Skeletal muscle satellite cell (primary cell): ENCODE measurements around the gene TTC39A.

Source experiments
- H3K27me3 ChIP-seq: 2 replicates; pipeline ENCODE4 v1.7.0; 2013; ENCODE audit warnings: low read length; ENCODE audit not compliant: control insufficient read depth, insufficient read depth
- H3K36me3 ChIP-seq: 2 replicates; pipeline ENCODE4 v1.7.0; 2013; ENCODE audit warnings: mild to moderate bottlenecking, control low read depth, low read length; ENCODE audit not compliant: insufficient read depth
- H3K4me1 ChIP-seq: 2 replicates; pipeline ENCODE4 v1.7.0; 2013; ENCODE audit warnings: low read length; ENCODE audit not compliant: control insufficient read depth, insufficient read depth
- H3K4me2 ChIP-seq: 2 replicates; pipeline ENCODE4 v1.7.0; 2013; ENCODE audit warnings: mild to moderate bottlenecking, low read length
- H3K4me3 ChIP-seq: 2 replicates; pipeline ENCODE4 v1.7.0; 2013; ENCODE audit warnings: low read length
- H3K9ac ChIP-seq: 2 replicates; pipeline ENCODE4 v1.7.0; 2013; ENCODE audit warnings: mild to moderate bottlenecking, low read depth, low read length, moderate library complexity
- H3K9me3 ChIP-seq: replicated peaks from 2 replicates; pipeline ENCODE4 v1.7.0; 2013; ENCODE audit warnings: mild to moderate bottlenecking, control low read depth, low read length

Gene TTC39A

DNA sequence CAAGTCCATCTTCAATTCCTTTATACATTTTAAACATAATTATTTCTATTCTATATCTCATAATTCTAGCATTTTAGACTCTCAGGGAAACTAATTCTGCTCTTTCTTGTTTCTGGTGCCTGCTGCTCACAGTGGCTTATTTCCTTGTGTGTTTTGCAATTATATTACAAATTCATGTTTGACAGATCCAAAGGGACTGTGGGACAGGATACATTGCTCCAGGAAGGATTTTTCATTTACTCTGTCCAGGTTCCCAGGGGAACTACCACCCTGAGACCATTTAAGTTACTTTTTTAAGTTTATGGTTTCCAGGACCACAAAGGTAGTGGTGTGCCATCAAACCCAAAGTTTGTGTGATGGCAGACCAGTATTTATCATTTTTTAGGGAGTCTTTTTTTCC, 6.6 kb downstream of the TTC39A start:
- H3K4me3 ChIP-seq: no peak overlapping the region
- H3K36me3 ChIP-seq: no peaks in the 10 kb centered on the region
- H3K4me1 ChIP-seq: peaks cover 16% of the 10 kb centered on the region
- H3K4me2 ChIP-seq: no peak overlapping the region
- H3K9ac ChIP-seq: no peak overlapping the region
- no peaks in the 10 kb centered on the region for H3K27me3 ChIP-seq
- no peaks in the 10 kb centered on the region for H3K9me3 ChIP-seq

DNA sequence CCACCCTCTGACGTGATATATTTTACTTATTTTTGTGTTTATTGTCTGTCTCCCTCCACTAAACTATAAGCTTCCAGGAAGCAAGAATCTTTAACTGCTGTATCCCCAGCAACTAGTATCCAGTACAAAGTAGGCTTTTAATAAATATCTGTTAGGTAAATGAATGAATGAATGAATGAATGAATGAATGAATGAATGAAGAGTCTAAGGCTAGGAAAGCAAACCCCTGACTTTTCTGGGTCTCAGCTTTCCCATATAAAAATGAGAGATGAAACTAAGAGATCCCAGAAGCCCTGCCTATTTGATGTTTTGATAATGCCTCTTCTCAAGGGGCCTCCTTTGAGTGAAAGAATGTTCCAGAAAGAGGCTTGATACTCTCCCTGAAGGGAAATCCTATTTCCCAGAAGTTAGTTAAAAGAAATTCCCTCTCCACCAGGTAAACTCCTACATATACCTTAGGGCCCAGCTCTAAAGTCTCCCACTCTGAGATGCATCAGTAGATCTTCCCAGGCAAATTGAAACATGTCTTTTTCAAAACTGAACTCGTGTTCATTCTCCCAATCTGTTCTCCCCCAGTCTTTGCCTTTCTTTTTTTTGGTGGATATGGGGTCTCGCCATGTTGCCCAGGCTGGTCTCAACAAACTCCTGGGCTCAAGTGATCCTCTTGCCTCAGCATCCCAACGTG, 7.8 kb downstream of the TTC39A start:
- Histone ChIP-seq H3K4me1 (peaks cover 4% of the 10 kb centered on the region), H3K9ac (no peak overlapping the region), H3K9me3 (no peaks in the 10 kb centered on the region), H3K27me3 (no peaks in the 10 kb centered on the region), H3K4me2 (no peak overlapping the region), H3K36me3 (no peaks in the 10 kb centered on the region), H3K4me3 (no peak overlapping the region)

DNA sequence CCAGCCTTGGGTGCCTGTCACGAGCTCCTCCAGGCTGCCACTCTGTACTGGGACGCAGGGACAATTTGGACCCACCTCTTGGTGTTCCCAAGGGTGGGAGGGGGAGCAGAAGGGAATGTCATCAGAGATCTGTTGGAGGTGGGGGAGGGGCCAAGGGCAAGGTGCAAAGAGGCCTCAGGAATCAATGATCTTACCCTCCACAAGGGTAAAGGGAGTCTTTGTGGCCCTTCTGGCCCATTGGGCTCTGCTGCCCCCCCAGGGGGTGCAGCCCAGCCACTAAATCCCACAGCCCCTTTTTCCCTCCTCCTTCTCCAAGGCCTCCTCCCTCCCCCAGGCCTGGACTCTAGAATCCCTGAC, 8.5 kb downstream of the TTC39A start:
- H3K9ac ChIP-seq: no peak overlapping the region
- no peaks in the 10 kb centered on the region for H3K4me1 ChIP-seq
- no peak overlapping the region for H3K4me3 ChIP-seq
- no peaks in the 10 kb centered on the region for H3K27me3 ChIP-seq
- no peaks in the 10 kb centered on the region for H3K9me3 ChIP-seq
- H3K36me3 ChIP-seq: no peaks in the 10 kb centered on the region
- no peak overlapping the region for H3K4me2 ChIP-seq

DNA sequence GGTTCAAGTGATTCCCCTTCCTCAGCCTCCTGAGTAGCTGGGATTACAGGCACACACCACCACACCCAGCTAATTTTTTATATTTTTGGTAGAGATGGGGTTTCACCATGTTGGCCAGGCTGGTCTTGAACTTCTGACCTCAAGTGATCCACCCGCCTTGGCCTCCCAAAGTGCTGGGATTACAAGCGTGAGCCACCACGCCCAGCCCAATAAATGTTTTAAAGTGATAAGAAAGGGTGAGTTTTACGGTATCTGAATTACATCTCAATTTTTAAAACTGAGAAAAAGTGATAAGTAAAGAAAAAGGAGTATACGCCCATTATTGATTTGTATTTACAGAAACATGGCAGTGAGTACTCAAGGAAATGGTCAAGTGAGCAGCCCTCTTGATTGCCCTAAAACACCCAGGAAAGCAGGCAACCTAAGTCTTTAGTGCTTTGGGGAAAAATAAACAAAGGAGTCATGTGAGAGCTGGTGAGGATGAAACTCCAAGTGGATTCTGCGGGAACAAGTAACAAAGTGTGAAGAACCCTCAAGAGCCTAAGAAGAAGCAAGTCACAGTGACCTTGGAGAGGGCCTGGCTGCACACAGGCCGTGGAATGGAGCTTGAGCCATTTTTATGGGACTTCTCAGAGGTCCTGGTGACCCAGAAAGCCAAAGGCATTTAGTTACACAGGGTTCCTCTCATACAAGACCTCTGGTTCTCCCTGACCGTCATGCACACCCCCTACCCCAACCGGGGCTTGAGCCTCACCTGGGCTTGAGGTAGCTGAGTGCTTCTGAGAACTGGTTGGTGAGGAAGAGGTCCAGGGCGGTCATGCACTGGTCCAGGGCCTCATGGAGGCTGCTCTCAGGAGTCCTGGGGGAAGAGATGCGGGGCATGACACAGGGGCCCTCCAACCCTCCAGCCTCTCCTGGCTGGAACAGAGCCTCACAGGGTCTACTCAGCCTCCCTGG, 9.1 kb downstream of the TTC39A start:
- no peak overlapping the region for H3K9ac ChIP-seq
- H3K36me3 ChIP-seq: no peaks in the 10 kb centered on the region
- H3K4me1 ChIP-seq: no peaks in the 10 kb centered on the region
- no peak overlapping the region for H3K4me3 ChIP-seq
- H3K9me3 ChIP-seq: no peaks in the 10 kb centered on the region
- no peak overlapping the region for H3K4me2 ChIP-seq
- H3K27me3 ChIP-seq: no peaks in the 10 kb centered on the region

DNA sequence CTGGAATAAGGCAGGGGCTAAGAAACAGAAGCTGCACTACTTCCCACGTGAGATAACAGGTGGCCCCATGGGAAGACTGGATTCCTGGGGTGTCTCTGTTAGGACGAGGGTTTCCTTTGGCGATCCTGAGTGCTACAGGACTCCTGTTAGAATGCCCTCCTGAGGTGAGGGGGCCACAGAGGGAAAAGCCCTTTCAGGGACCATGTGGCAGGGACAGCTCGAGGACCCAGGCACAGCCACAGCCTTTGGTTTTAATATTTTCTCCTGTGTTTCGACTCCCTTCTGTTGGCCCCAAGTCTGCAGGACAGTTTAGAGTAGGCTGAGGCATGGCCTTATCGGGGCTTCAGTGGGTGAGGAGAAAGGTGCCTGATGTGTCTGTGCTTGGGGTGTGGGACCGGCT, 12.6 kb downstream of the TTC39A start:
- H3K4me2 ChIP-seq: no peak overlapping the region
- H3K36me3 ChIP-seq: no peaks in the 10 kb centered on the region
- H3K27me3 ChIP-seq: no peaks in the 10 kb centered on the region
- H3K9me3 ChIP-seq: no peaks in the 10 kb centered on the region
- H3K4me1 ChIP-seq: peaks cover 12% of the 10 kb centered on the region
- H3K4me3 ChIP-seq: no peak overlapping the region
- no peak overlapping the region for H3K9ac ChIP-seq

DNA sequence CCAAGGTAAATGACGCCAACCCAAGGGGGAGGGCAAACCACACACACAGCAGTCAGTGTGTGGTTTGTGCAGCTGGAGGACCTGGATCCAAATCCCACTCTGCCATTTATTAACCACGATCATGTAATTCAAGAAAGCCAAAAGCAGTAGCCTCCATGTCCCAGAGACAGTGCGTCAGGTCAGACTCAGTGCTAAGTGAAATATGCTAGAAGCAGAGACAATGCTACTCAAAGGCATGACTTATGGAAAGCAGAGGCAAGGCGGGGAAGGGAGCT, 13.6 kb downstream of the TTC39A start:
- Histone ChIP-seq H3K4me1 (peaks cover 12% of the 10 kb centered on the region), H3K9ac (no peak overlapping the region), H3K27me3 (no peaks in the 10 kb centered on the region), H3K4me2 (no peak overlapping the region), H3K36me3 (no peaks in the 10 kb centered on the region), H3K4me3 (no peak overlapping the region), H3K9me3 (no peaks in the 10 kb centered on the region)

DNA sequence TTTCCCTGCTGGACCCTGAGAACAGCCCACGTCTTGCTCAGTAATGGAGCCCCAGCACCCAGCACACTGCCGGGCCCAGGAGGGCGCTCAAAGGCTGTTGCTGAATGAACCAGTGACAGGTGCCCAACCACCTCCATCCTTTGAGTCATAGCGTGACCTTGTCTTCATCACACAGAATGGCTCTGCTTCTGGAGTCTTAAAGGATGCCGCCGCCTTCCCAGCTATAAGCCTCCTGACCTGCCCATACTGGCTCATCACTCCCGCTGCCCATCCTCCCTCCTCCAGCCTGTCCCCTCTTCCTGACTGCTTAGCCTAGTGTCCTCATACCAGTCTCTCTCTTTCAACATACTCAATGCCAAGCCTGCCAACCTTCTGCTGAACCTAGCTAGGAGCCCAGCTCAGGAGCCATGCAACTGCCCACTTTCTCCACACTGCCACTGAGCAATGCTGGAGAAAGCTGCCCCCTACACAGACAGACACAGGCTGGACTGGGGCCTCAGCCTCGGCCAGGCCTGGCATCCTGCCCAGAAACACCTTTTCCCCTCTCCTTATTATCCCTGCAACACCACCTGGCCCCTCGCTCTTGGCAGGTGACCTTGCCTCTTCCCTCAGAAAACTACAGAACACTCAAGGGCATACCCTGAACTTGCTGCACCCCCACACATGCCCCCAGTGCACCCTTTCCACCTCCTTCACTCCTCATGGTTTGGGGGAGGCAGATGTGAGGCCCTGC, 14.1 kb downstream of the TTC39A start:
- no peak overlapping the region for H3K4me2 ChIP-seq
- no peaks in the 10 kb centered on the region for H3K27me3 ChIP-seq
- H3K9ac ChIP-seq: no peak overlapping the region
- peaks cover 12% of the 10 kb centered on the region for H3K4me1 ChIP-seq
- H3K9me3 ChIP-seq: no peaks in the 10 kb centered on the region
- H3K4me3 ChIP-seq: no peak overlapping the region
- no peaks in the 10 kb centered on the region for H3K36me3 ChIP-seq

DNA sequence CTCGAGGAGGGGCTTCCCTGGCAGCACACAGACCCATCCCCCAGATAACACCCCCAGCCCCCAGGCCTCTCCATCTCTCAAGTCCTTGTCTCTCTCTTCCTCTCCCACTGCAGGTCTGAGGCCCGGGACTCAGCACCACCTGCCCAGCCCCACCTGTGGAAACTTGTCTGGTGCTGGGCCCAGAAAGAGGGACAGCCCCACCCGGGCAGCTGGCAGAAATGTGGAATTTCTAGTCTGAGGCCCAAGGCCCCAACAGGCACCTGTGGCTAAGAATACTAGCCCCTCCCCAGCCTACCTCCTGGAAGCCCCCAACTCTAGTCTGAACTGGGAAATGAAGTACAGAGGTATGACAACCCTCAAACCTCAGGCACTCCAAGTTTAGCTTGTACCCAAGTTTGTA, 15.4 kb downstream of the TTC39A start:
- Histone ChIP-seq H3K4me2 (no peak overlapping the region), H3K27me3 (no peaks in the 10 kb centered on the region), H3K9ac (no peak overlapping the region), H3K4me3 (no peak overlapping the region), H3K36me3 (no peaks in the 10 kb centered on the region), H3K9me3 (no peaks in the 10 kb centered on the region), H3K4me1 (peaks cover 12% of the 10 kb centered on the region)

DNA sequence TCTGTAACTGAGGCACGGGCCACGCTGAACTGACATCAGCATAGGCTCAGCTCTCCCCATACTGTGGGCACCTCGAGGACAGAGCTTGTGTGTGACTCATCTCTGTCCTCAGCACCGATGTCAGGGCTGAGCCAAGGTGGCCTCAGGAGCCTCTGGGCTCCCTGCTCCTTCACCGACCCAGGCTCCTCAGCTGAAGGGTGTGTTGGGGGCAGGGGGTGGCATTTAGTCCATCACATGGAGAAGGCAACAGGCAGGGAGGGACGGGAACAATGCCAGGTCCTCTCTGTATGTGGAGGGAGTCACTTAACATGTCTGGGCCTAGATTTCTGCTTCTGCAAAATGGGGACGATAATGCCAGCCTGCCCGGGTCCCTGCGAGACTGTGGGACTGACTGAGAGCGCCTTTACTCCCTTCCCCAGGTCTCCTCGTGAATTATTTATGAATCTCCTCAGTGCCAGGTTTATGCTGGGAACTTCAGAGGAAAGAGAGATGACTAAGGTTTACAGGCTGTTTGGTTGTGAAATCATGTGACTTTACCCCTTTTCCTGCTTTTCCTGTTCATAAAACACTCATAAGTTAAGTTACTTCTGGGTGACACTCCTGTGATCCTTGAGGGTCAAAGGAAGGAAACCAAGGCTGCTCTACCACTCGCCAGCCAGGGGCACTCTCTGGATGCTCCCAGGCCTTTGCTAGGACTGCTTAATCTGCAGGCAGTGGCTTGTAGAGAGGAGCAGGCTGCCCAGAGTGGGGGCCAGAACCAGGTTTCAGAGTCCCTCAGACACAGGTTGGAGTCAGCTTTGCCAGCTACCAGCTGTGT, 16.2 kb downstream of the TTC39A start:
- Histone ChIP-seq H3K4me3 (no peak overlapping the region), H3K36me3 (no peaks in the 10 kb centered on the region), H3K4me1 (peaks cover 12% of the 10 kb centered on the region), H3K9ac (peak overlapping the region; percentile 40), H3K4me2 (peak overlapping the region; percentile 15), H3K9me3 (no peaks in the 10 kb centered on the region), H3K27me3 (no peaks in the 10 kb centered on the region)

DNA sequence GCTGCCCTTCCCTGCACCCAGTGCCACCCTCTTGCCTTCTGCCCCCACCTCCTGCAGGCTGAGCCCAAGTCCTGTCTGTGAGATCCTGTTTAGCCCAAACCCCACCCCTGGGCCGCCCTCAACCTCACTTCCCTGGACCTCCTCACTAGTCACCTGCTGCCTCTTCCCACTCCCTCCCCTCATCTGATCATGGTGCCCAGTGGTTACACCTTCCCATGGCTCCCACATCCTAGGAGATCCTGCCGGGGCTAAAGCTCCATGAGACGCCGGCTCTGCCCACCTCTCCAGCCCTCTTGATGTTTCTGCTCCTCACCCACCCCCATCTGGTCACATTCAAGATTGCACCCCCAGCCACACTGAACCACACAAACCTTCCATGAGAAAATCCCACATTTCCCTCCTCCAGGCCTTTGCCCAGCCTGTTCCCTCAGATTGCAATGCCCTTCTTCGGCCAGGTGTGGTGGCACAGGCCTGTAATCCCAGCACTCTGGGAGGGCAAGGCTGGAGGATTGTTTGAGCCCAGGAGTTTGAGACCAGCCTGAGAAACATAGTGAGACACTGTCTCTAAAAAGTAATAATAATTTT, 17.0 kb downstream of the TTC39A start:
- no peak overlapping the region for H3K4me3 ChIP-seq
- peak overlapping the region; percentile 40 for H3K9ac ChIP-seq
- H3K36me3 ChIP-seq: no peaks in the 10 kb centered on the region
- peaks cover 12% of the 10 kb centered on the region for H3K4me1 ChIP-seq
- H3K4me2 ChIP-seq: no peak overlapping the region
- no peaks in the 10 kb centered on the region for H3K9me3 ChIP-seq
- H3K27me3 ChIP-seq: no peaks in the 10 kb centered on the region

DNA sequence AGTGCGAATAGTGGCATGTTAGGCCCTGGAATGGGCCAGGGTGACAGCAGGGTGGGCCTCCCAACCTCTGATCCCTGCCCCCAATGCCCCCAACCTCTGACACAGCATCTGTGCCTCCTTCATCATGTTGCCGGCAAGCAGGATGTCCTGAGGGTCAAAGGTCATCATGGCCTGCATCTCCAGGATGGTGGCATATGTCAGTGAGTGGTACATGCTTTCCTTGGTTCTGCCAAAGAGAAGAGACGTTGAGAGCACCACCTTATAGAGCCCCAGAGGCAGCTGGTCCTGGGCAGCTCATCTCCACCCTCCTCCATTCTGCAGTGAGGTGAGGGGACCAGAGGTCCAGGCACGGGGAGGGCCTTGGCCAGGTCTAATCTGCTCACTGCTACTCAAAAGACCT, 17.6 kb downstream of the TTC39A start:
- Histone ChIP-seq H3K27me3 (no peaks in the 10 kb centered on the region), H3K9ac (no peak overlapping the region), H3K4me2 (no peak overlapping the region), H3K9me3 (no peaks in the 10 kb centered on the region), H3K36me3 (no peaks in the 10 kb centered on the region), H3K4me3 (no peak overlapping the region), H3K4me1 (peaks cover 12% of the 10 kb centered on the region)
